HepG2 (cell line): ENCODE data around the gene PSMA7. TPM values are rescaled to one million over a fixed set of nuclear protein-coding genes. Genes with fewer than 3 reads are reported as not detected.
A peak's percentile ranks its signal among the peaks of the same experiment; 100 is the strongest.

ENCODE experiments used
- ARID2 ChIP-seq: sonication (generic); formaldehyde crosslinking; IDR thresholded peaks from 2 replicates; pipeline ENCODE4 v1.8.1; 2022; ENCODE audit warnings: mild to moderate bottlenecking, missing genetic modification reagents, borderline replicate concordance
- ATF6 ChIP-seq: sonication (generic); formaldehyde crosslinking; conservative IDR thresholded peaks from 2 replicates; pipeline ENCODE4 v1.4.0; 2020; ENCODE audit warnings: missing genetic modification reagents
- GATAD2A ChIP-seq: IDR thresholded peaks from 2 replicates; pipeline ENCODE4 v1.6.1; 2016
- HNF1A ChIP-seq, 2 experiments: sonication (generic) in 1 of 2; formaldehyde crosslinking in 1 of 2; IDR thresholded peaks; 2 replicates each; pipeline versions ENCODE4 v1.4.0 to v1.6.1; 2016 to 2020; ENCODE audit warnings: borderline replicate concordance in 1 of 2, low read depth in 1 of 2, mild to moderate bottlenecking in 1 of 2, missing genetic modification reagents in 1 of 2
- JUNB ChIP-seq: sonication (generic); formaldehyde crosslinking; IDR thresholded peaks from 2 replicates; pipeline ENCODE4 v1.8.0; 2022; ENCODE audit warnings: missing genetic modification reagents, mild to moderate bottlenecking, borderline replicate concordance
- MXI1 ChIP-seq: IDR thresholded peaks from 3 replicates; pipeline ENCODE4 v1.6.1; 2012; ENCODE audit warnings: low read depth, low read length, inconsistent platforms, borderline replicate concordance
- SMAD9 ChIP-seq: sonication (generic); formaldehyde crosslinking; IDR thresholded peaks from 2 replicates; pipeline ENCODE4 v1.5.1; 2020; ENCODE audit warnings: mild to moderate bottlenecking, missing genetic modification reagents
- WIZ ChIP-seq: sonication (generic); formaldehyde crosslinking; IDR thresholded peaks from 2 replicates; pipeline ENCODE4 v1.5.1; 2020; ENCODE audit warnings: mild to moderate bottlenecking, missing genetic modification reagents
- ZBTB33 ChIP-seq: sonication (generic); formaldehyde crosslinking; IDR thresholded peaks from 2 replicates; pipeline ENCODE4 v1.4.0; 2020; ENCODE audit warnings: missing genetic modification reagents
- ZBTB7A ChIP-seq: sonication (generic); formaldehyde crosslinking; IDR thresholded peaks from 2 replicates; pipeline ENCODE4 v1.8.0; 2022; ENCODE audit warnings: mild to moderate bottlenecking, missing genetic modification reagents
- ZHX2 ChIP-seq, 2 experiments: sonication (generic) in 1 of 2; formaldehyde crosslinking in 1 of 2; IDR thresholded peaks; 2 replicates each; pipeline versions ENCODE4 v1.6.1 to v1.9.0; 2014 to 2022; ENCODE audit warnings: antibody characterized with exemption in 1 of 2, borderline replicate concordance in 1 of 2, inconsistent platforms in 1 of 2, low read depth in 1 of 2, missing genetic modification reagents in 1 of 2
- ZNF598 ChIP-seq: sonication (generic); formaldehyde crosslinking; IDR thresholded peaks from 2 replicates; pipeline ENCODE4 v1.5.1; 2020; ENCODE audit warnings: mild to moderate bottlenecking, missing genetic modification reagents, borderline replicate concordance
- polyA plus RNA-seq, 8 experiments: library from polyadenylated mRNA; depleted of rRNA in 3 of 8; stranded (reverse) in 7 of 8; unstranded in 1 of 8; fragments of >200 nt; fragmentation: Illumina TruSeq in 4 of 8; extraction: Trizol in 4 of 8; gene quantifications; 2 replicates each; pipeline versions ENCODE4 v1.2.1 to v1.2.3, GENCODE V29; 2011 to 2016; ENCODE audit warnings: low read depth in 4 of 8, missing spikeins in 1 of 8, mixed read lengths in 1 of 8; ENCODE audit not compliant: insufficient read depth in 1 of 8
- total RNA-seq, 5 experiments: library from RNA; depleted of rRNA; stranded (reverse); fragments of >200 nt; fragmentation: Illumina TruSeq; extraction: Trizol; gene quantifications; 2 replicates each; pipeline ENCODE4 v1.2.3, GENCODE V29; 2016; ENCODE audit warnings: low read depth in 1 of 5

The PSMA7 gene
- total and polyA plus RNA-seq, 2 of the 13 experiments (the other 11 are each of a cell fraction or from before 2014, with no cell fraction given) = 531 to 631 TPM

- TF ChIP-seq ZHX2 (IDR thresholded peaks at IDR 0.05; ENCODE audit: low read depth) = peak; percentile 69; the same call in 1 of the 2 replicates
- no peak for TF ChIP-seq ZHX2 (CRISPR knock-in tag; IDR thresholded peaks at IDR 0.05; ENCODE audit: borderline replicate concordance)
- no peak for TF ChIP-seq HNF1A (IDR thresholded peaks at IDR 0.05; ENCODE audit: low read depth)
- peak; percentile 12; the same call in 1 of the 2 replicates for TF ChIP-seq HNF1A (CRISPR knock-in tag; IDR thresholded peaks at IDR 0.05; ENCODE audit: borderline replicate concordance)
- no peak for TF ChIP-seq ZBTB7A (CRISPR knock-in tag)
- TF ChIP-seq ZNF598 (CRISPR knock-in tag) = no peak
- no peak for TF ChIP-seq WIZ (CRISPR knock-in tag)
- TF ChIP-seq ZBTB33 = no peak
- peak; percentile 80; the same call in 1 of the 2 replicates for TF ChIP-seq JUNB (CRISPR knock-in tag)
- peak; percentile 55; the same call in 1 of the 2 replicates for TF ChIP-seq GATAD2A (CRISPR knock-in tag)
- no peak for TF ChIP-seq ARID2 (CRISPR knock-in tag)
- no peak for TF ChIP-seq SMAD9
- no peak for TF ChIP-seq ATF6 (CRISPR knock-in tag)
- peak; percentile 63; the same call in 1 of the 3 replicates for TF ChIP-seq MXI1
Measured at GRCh38 chr20:62088258-62089127, 54.7 kb downstream of the PSMA7 start (continued).
